ENCODE results near the gene FLRT1.

FLRT1 gene

GRCh38 chr11:64021757-64022093, 14.0 kb upstream of the FLRT1 start:
- Histone ChIP-seq H3K4me3 (ENCODE audit: insufficient read depth, low read length, poor library complexity, severe bottlenecking) (no peak overlapping the region), H3K27ac (ENCODE audit: low read depth, low read length) (no peak overlapping the region), H3K4me2 (ENCODE audit: low read depth, low read length, poor library complexity, severe bottlenecking) (no peak overlapping the region), H3K27me3 (ENCODE audit: low read length) (no peaks in the 10 kb centered on the region), H3K9ac (ENCODE audit: low read length) (no peak overlapping the region), H3K9me3 (ENCODE audit: insufficient read depth, low read length) (no peaks in the 10 kb centered on the region), H3K36me3 (ENCODE audit: low read length) (no peaks in the 10 kb centered on the region), H3F3A (ENCODE audit: insufficient read depth) (no peaks in the 10 kb centered on the region), H3K79me2 (ENCODE audit: insufficient read depth, low read length) (no peaks in the 10 kb centered on the region), H3K9me2 (replicated peaks; ENCODE audit: insufficient read depth, low read length) (no peaks in the 10 kb centered on the region), H4K20me1 (ENCODE audit: low read depth, low read length) (no peaks in the 10 kb centered on the region), H2AFZ (ENCODE audit: low read depth, low read length, severe bottlenecking) (no peak overlapping the region)
- TF ChIP-seq CTCF (IDR thresholded peaks at IDR 0.05; ENCODE audit: insufficient read depth, low read length, poor library complexity, severe bottlenecking) (no peak), EZH2phosphoT487 (conservative IDR thresholded peaks at IDR 0.05; ENCODE audit: low read length) (no peak)

GRCh38 chr11:64022125-64022784, 13.5 kb upstream of the FLRT1 start:
- no peak overlapping the region for H3K4me3 ChIP-seq (ENCODE audit: insufficient read depth, low read length, poor library complexity, severe bottlenecking)
- H3K4me2 ChIP-seq (ENCODE audit: low read depth, low read length, poor library complexity, severe bottlenecking): no peak overlapping the region
- no peak overlapping the region for H3K9ac ChIP-seq (ENCODE audit: low read length)
- TF ChIP-seq CTCF (IDR thresholded peaks at IDR 0.05; ENCODE audit: insufficient read depth, low read length, poor library complexity, severe bottlenecking): no peak
- no peaks in the 10 kb centered on the region for H3K79me2 ChIP-seq (ENCODE audit: insufficient read depth, low read length)
- H3K27ac ChIP-seq (ENCODE audit: low read depth, low read length): no peak overlapping the region
- H3K27me3 ChIP-seq (ENCODE audit: low read length): no peaks in the 10 kb centered on the region
- no peaks in the 10 kb centered on the region for H3K9me2 ChIP-seq (replicated peaks; ENCODE audit: insufficient read depth, low read length)
- H3K36me3 ChIP-seq (ENCODE audit: low read length): no peaks in the 10 kb centered on the region
- H3K9me3 ChIP-seq (ENCODE audit: insufficient read depth, low read length): no peaks in the 10 kb centered on the region
- H2AFZ ChIP-seq (ENCODE audit: low read depth, low read length, severe bottlenecking): no peak overlapping the region
- no peaks in the 10 kb centered on the region for H4K20me1 ChIP-seq (ENCODE audit: low read depth, low read length)
- H3F3A ChIP-seq (ENCODE audit: insufficient read depth): no peaks in the 10 kb centered on the region

- Histone ChIP-seq H3K27me3 (ENCODE audit: low read length) (no peaks in the 10 kb centered on the region), H3K79me2 (ENCODE audit: insufficient read depth, low read length) (no peaks in the 10 kb centered on the region), H3K9me2 (replicated peaks; ENCODE audit: insufficient read depth, low read length) (no peaks in the 10 kb centered on the region), H3F3A (ENCODE audit: insufficient read depth) (no peaks in the 10 kb centered on the region), H3K9me3 (ENCODE audit: insufficient read depth, low read length) (no peaks in the 10 kb centered on the region), H2AFZ (ENCODE audit: low read depth, low read length, severe bottlenecking) (no peak overlapping the region), H3K27ac (ENCODE audit: low read depth, low read length) (no peak overlapping the region), H3K4me3 (ENCODE audit: insufficient read depth, low read length, poor library complexity, severe bottlenecking) (no peak overlapping the region), H4K20me1 (ENCODE audit: low read depth, low read length) (no peaks in the 10 kb centered on the region), H3K9ac (ENCODE audit: low read length) (no peak overlapping the region), H3K36me3 (ENCODE audit: low read length) (no peaks in the 10 kb centered on the region), H3K4me2 (ENCODE audit: low read depth, low read length, poor library complexity, severe bottlenecking) (no peak overlapping the region)
- no peak for TF ChIP-seq CTCF (IDR thresholded peaks at IDR 0.05; ENCODE audit: insufficient read depth, low read length, poor library complexity, severe bottlenecking)
Measured at GRCh38 chr11:64023712-64024710, 11.7 kb upstream of the FLRT1 start.

Measured in SU-DHL-6 (cell line).